Stimulated activated CD4-positive, alpha-beta T cell treated with anti-CD3 and anti-CD28 coated beads, Interleukin-4, amount 100 ng/mL, for 24 hours (primary cell): ENCODE data around the gene SIPA1L3.
A peak's percentile ranks its signal among the peaks of the same experiment; 100 is the strongest.

Source experiments
- DNase-seq: peaks from one replicate; pipeline ENCODE4 v3.0.0-alpha.2; 2020

The SIPA1L3 gene

GRCh38 chr19:37980419-37981170 is 73.6 kb downstream of the SIPA1L3 start:
- no peak for DNase-seq

GRCh38 chr19:37981785-37982475 is 74.9 kb downstream of the SIPA1L3 start:
- DNase-seq: no peak

- DNase-seq: no peak
These were observed 75.6 kb downstream of the SIPA1L3 start for GRCh38 chr19:37982655-37983054.

- no peak for DNase-seq
These were observed 76.1 kb downstream of the SIPA1L3 start for GRCh38 chr19:37983153-37983552.

GRCh38 chr19:37983916-37984315 is 76.9 kb downstream of the SIPA1L3 start:
- no peak for DNase-seq

- DNase-seq: no peak
These were observed 79.2 kb downstream of the SIPA1L3 start for GRCh38 chr19:37986048-37986750.

- no peak for DNase-seq
These were observed 80.6 kb downstream of the SIPA1L3 start for GRCh38 chr19:37987356-37988332.

- DNase-seq: no peak
These were observed 82.0 kb downstream of the SIPA1L3 start for GRCh38 chr19:37988758-37989635.

- DNase-seq: no peak
These were observed 82.8 kb downstream of the SIPA1L3 start for GRCh38 chr19:37989855-37990254.

GRCh38 chr19:37990362-37990761 is 83.4 kb downstream of the SIPA1L3 start:
- DNase-seq: no peak

GRCh38 chr19:37991176-37991835 is 84.3 kb downstream of the SIPA1L3 start:
- no peak for DNase-seq

- no peak for DNase-seq
These were observed 84.8 kb downstream of the SIPA1L3 start for GRCh38 chr19:37991841-37992248.

- no peak for DNase-seq
These were observed 85.8 kb downstream of the SIPA1L3 start for GRCh38 chr19:37992761-37993160.

- DNase-seq: no peak
These were observed 87.8 kb downstream of the SIPA1L3 start for GRCh38 chr19:37994823-37995130.

GRCh38 chr19:37995346-37995745 is 88.3 kb downstream of the SIPA1L3 start:
- no peak for DNase-seq

- DNase-seq: peak; percentile 30
These were observed 90.9 kb downstream of the SIPA1L3 start for GRCh38 chr19:37997911-37998344.

- no peak for DNase-seq
These were observed 91.8 kb downstream of the SIPA1L3 start for GRCh38 chr19:37998801-37999308.

GRCh38 chr19:37999309-38000213 is 92.6 kb downstream of the SIPA1L3 start:
- DNase-seq: no peak

GRCh38 chr19:38001158-38001781 is 94.3 kb downstream of the SIPA1L3 start:
- no peak for DNase-seq
